Measurements from ENCODE around the gene ID1. TPM values are rescaled to one million over a fixed set of nuclear protein-coding genes. Genes with fewer than 3 reads are reported as not detected.

The ID1 gene
- total RNA-seq, 1 experiment from 2014 or later: 88.8 TPM

GRCh38 chr20:31615416-31615815 lies 10.3 kb downstream of the ID1 start:
- no peak for DNase-seq (ENCODE audit: low spot score)
- no peak for TF ChIP-seq ZNF512 (CRISPR knock-in tag; IDR thresholded peaks at IDR 0.05; ENCODE audit: borderline replicate concordance)
- no peak for TF ChIP-seq ARID4B (CRISPR knock-in tag; IDR thresholded peaks at IDR 0.05; ENCODE audit: borderline replicate concordance)
- TF ChIP-seq OVOL2 (CRISPR knock-in tag; IDR thresholded peaks at IDR 0.05; ENCODE audit: borderline replicate concordance): no peak
- no peak for TF ChIP-seq ZNF317 (CRISPR knock-in tag; IDR thresholded peaks at IDR 0.05; ENCODE audit: borderline replicate concordance, low read depth)
- TF ChIP-seq CTCF (IDR thresholded peaks at IDR 0.05): no peak
- no peak for TF ChIP-seq TEAD1 (CRISPR knock-in tag; IDR thresholded peaks at IDR 0.05)
- no peak for TF ChIP-seq ZNF219 (CRISPR knock-in tag; IDR thresholded peaks at IDR 0.05; ENCODE audit: borderline replicate concordance)
- TF ChIP-seq NFE2L1 (CRISPR knock-in tag; IDR thresholded peaks at IDR 0.05): no peak
- no peak for TF ChIP-seq ZNF396 (CRISPR knock-in tag; IDR thresholded peaks at IDR 0.05; ENCODE audit: borderline replicate concordance)
- Mint-ChIP-seq H3K36me3 (no peaks in the 10 kb centered on the region), H3K27me3 (ENCODE audit: low read depth) (peaks cover 36% of the 10 kb centered on the region), H3K4me1 (peaks cover 9% of the 10 kb centered on the region), H3K27ac (no peak overlapping the region), H3K9me3 (no peaks in the 10 kb centered on the region), H3K4me3 (no peak overlapping the region)
- ATAC-seq: no peak
- ChIA-PET POLR2A (no interaction called here), CTCF (interaction anchor here (1.0 to 17.0 kb wide), 2 partner anchors 43 to 58 kb away, joined by 4 to 927 read pairs; no protein-coding TSS in a partner anchor)

- no peaks in the 10 kb centered on the region for H3K9me3 Mint-ChIP-seq
- no peak overlapping the region for H3K4me3 Mint-ChIP-seq
- DNase-seq (ENCODE audit: low spot score) (no peak), ATAC-seq (no peak)
- H3K4me1 Mint-ChIP-seq: no peaks in the 10 kb centered on the region
- CTCF ChIA-PET: interaction anchor here (0.6 to 17.0 kb wide), 5 partner anchors 17 to 71 kb away, joined by 5 to 927 read pairs (median 6); no protein-coding TSS in a partner anchor
- H3K36me3 Mint-ChIP-seq: no peaks in the 10 kb centered on the region
- POLR2A ChIA-PET: interaction anchor here (0.6 to 0.7 kb wide), 3 partner anchors 44 to 656 kb away, joined by 4 read pairs; partner anchors contain the start of gene BCL2L1
- peaks cover 36% of the 10 kb centered on the region for H3K27me3 Mint-ChIP-seq (ENCODE audit: low read depth)
- H3K27ac Mint-ChIP-seq: no peak overlapping the region
- no peak for TF ChIP-seq MAX (CRISPR knock-in tag; IDR thresholded peaks at IDR 0.05)
- TF ChIP-seq E2F5 (CRISPR knock-in tag; IDR thresholded peaks at IDR 0.05): no peak
- TF ChIP-seq ZBTB43 (CRISPR knock-in tag; IDR thresholded peaks at IDR 0.05): no peak
- TF ChIP-seq TCF7 (CRISPR knock-in tag; IDR thresholded peaks at IDR 0.05; ENCODE audit: low read depth): no peak
- TF ChIP-seq MLX (CRISPR knock-in tag; IDR thresholded peaks at IDR 0.05): no peak
- no peak for TF ChIP-seq USF2 (CRISPR knock-in tag; IDR thresholded peaks at IDR 0.05)
- no peak for TF ChIP-seq ZNF263 (CRISPR knock-in tag; IDR thresholded peaks at IDR 0.05; ENCODE audit: low read depth)
- TF ChIP-seq TEAD1 (CRISPR knock-in tag; IDR thresholded peaks at IDR 0.05): no peak
- TF ChIP-seq ERG (CRISPR knock-in tag; IDR thresholded peaks at IDR 0.05): no peak
- TF ChIP-seq ZBTB21 (CRISPR knock-in tag; IDR thresholded peaks at IDR 0.05; ENCODE audit: borderline replicate concordance): no peak
- no peak for TF ChIP-seq RORB (CRISPR knock-in tag; IDR thresholded peaks at IDR 0.05)
Measured at GRCh38 chr20:31617432-31618104, 12.5 kb downstream of the ID1 start.

All from WTC11 (cell line).